Kidney epithelial cell (primary cell): ENCODE measurements around the gene XRCC3. TPM values are rescaled to one million over a fixed set of nuclear protein-coding genes. Genes with fewer than 3 reads are reported as not detected.
A peak's percentile ranks its signal among the peaks of the same experiment; 100 is the strongest.

ENCODE experiments used
- DNase-seq: peaks from one replicate; pipeline ENCODE4 v3.0.0-alpha.2; 2010; ENCODE audit warnings: low read depth
- H3K27me3 ChIP-seq: 2 replicates; pipeline ENCODE4 v1.6.0; 2011; ENCODE audit warnings: low read length; ENCODE audit not compliant: control insufficient read depth, insufficient read depth
- H3K36me3 ChIP-seq: 2 replicates; pipeline ENCODE4 v1.5.1; 2011; ENCODE audit warnings: low read length; ENCODE audit not compliant: control insufficient read depth, insufficient read depth
- H3K4me3 ChIP-seq: 2 replicates; pipeline ENCODE4 v1.5.1; 2011; ENCODE audit warnings: low read depth, mild to moderate bottlenecking, control low read depth, low read length
- CTCF ChIP-seq: IDR thresholded peaks from 2 replicates; pipeline ENCODE4 v1.5.1; 2011; ENCODE audit warnings: mild to moderate bottlenecking, moderate library complexity, low read length, control low read depth, inconsistent platforms; ENCODE audit not compliant: insufficient read depth, poor library complexity, severe bottlenecking
- total RNA-seq: library from RNA; depleted of rRNA; stranded (reverse); fragments of >200 nt; gene quantifications from 2 replicates; pipeline ENCODE4 v1.2.3, GENCODE V29; 2015

XRCC3 gene
- total RNA-seq, 1 donor from 2014 or later = 10.4 TPM

DNA sequence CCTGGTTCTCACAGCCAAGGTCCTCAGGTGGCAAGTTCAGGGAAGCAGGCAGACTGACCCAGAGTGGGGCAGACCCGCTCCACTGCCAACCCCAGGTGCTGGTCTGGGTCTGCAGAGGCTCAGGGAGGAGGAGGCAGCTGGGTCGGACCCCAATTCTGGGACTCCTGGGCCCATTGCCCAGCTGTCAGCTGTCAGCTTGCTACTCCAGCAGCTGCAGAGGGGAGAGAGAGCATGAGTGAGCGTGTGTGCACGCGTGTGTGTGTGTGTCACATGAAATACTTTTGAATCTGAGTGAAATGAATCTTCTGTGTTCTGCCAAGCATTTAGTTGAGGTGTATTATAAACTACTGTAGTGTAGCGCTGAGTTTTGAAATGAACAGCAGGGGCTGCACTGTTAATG, 30.8 kb downstream of the XRCC3 start:
- DNase-seq = no peak
- TF ChIP-seq CTCF = no peak
- Histone ChIP-seq H3K36me3 (peaks cover 3% of the 10 kb centered on the region), H3K4me3 (no peak overlapping the region), H3K27me3 (no peaks in the 10 kb centered on the region)

GRCh38 chr14:103683139-103683538, 32.1 kb downstream of the XRCC3 start:
- TF ChIP-seq CTCF = no peak
- H3K36me3 ChIP-seq = peaks cover 3% of the 10 kb centered on the region
- no peak for DNase-seq

GRCh38 chr14:103680491-103681231, 34.6 kb downstream of the XRCC3 start:
- no peak for TF ChIP-seq CTCF
- no peak overlapping the region for H3K4me3 ChIP-seq
- H3K27me3 ChIP-seq = no peaks in the 10 kb centered on the region
- peaks cover 5% of the 10 kb centered on the region for H3K36me3 ChIP-seq
- no peak for DNase-seq

More at GRCh38 chr14:103683139-103683538, 32.1 kb downstream of the XRCC3 start:
- Histone ChIP-seq H3K27me3 (no peaks in the 10 kb centered on the region), H3K4me3 (no peak overlapping the region)

DNA sequence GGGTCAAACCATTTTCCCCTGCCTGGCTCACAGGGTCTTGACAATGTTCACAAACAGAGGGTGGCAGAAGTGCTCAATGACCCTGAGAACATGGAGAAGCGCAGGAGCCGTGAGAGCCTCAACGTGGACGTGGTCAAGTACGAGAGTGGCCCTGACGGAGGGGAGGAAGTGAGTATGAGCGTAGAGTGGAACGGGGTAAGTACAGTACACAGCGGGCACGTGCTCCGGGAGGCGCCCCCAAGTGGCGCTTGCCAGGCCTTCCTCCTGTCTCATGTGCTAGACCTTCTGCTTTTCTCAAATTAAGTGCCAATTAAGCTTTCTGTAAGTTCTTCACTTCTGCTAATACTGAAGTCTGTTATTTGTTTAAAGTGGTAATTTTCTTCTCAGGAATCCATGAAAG, 35.9 kb downstream of the XRCC3 start:
- Histone ChIP-seq H3K4me3 (no peak overlapping the region), H3K36me3 (peaks cover 7% of the 10 kb centered on the region), H3K27me3 (no peaks in the 10 kb centered on the region)
- no peak for DNase-seq
- TF ChIP-seq CTCF = peak; percentile 60

DNA sequence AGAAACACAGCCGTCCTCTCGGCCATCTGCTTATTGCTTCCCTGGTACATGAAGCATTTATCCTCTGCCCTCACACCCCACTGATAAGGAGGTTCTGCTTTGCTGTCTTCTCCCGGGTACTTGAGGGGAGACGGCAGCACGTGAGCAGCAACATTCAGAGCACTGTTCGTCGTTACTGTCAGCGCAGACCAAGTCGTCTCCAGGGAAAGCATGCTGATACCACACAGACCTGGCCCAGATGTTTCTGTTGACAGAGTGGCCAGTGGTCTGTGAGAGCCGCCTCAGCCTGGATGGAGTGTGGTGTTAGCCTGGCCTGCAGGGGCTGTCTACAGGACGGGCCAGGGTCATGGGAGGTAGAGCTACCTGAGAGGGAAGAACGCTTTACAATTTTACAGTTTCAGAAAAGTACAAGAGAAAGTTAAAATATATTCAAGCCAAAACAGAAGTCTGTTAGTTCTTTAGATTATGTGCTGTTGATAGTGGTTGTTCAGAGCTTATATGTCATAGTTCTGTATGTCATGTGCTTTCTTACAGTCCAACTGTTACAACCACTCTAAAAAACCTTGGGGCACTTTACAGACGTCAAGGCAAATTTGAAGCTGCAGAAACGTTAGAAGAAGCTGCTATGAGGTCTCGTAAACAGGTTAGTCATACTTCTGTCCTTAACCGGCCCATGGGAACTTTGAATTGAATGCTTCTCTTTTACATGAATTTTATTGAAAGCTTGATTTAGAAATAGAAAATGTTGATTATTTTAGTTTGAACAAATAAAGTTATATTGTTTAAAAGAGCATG, 38.2 kb downstream of the XRCC3 start:
- Histone ChIP-seq H3K27me3 (no peaks in the 10 kb centered on the region), H3K36me3 (peaks cover 6% of the 10 kb centered on the region), H3K4me3 (no peak overlapping the region)
- DNase-seq = no peak
- TF ChIP-seq CTCF = no peak
